Adrenal gland (tissue), 5 donors: ENCODE measurements around the gene LYRM4.

Experiments
- POLR2A ChIP-seq, 2 donors: fragments of 450-650 bp; IDR thresholded peaks; one replicate each; pipeline ENCODE4 v1.6.1; 2017; ENCODE audit warnings: antibody characterized with exemption in 2 of 2, mild to moderate bottlenecking in 2 of 2, moderate library complexity in 1 of 2
- TF ChIP-seq, protein P1 (sequence below), 6 experiments: fragments of 450-650 bp in 4 of 6; fragments of 200-600 bp in 2 of 6; sonication (generic) in 1 of 6; IDR thresholded peaks; 1 replicate in 5 of 6; 2 replicates in 1 of 6; pipeline versions ENCODE4 v1.5.1 to v1.8.0; 2016 to 2021; ENCODE audit warnings: antibody characterized with exemption in 6 of 6, mild to moderate bottlenecking in 2 of 6, moderate library complexity in 1 of 6
- donor health status: DM: no; HTN: no; CAD: no.

DNA sequence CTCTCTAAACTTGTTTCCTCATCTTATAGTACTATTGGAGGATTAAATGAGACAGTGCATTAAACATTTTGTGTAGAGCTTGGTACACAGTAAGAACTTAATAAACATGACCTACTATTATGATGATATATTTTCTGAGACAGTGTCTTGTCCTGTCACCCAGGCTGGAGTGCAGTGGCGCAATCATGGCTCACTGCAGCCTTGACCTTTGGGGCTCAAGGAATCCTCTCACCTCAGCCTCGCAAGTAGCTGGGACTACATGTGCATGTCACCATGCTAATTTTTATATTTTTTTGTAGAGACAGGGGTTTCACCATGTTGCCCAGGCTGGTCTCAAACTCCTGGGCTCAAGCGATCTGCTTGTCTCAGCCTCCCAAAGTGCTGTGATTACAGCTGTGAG, 72.1 kb downstream of the LYRM4 start:
- no peak for TF ChIP-seq POLR2A (IDR thresholded peaks at IDR 0.05)
- TF ChIP-seq, protein P1, sequence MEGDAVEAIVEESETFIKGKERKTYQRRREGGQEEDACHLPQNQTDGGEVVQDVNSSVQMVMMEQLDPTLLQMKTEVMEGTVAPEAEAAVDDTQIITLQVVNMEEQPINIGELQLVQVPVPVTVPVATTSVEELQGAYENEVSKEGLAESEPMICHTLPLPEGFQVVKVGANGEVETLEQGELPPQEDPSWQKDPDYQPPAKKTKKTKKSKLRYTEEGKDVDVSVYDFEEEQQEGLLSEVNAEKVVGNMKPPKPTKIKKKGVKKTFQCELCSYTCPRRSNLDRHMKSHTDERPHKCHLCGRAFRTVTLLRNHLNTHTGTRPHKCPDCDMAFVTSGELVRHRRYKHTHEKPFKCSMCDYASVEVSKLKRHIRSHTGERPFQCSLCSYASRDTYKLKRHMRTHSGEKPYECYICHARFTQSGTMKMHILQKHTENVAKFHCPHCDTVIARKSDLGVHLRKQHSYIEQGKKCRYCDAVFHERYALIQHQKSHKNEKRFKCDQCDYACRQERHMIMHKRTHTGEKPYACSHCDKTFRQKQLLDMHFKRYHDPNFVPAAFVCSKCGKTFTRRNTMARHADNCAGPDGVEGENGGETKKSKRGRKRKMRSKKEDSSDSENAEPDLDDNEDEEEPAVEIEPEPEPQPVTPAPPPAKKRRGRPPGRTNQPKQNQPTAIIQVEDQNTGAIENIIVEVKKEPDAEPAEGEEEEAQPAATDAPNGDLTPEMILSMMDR (IDR thresholded peaks at IDR 0.05): no peak
